Cardiac fibroblast (primary cell): ENCODE measurements around the gene RASAL1.

Experiments used
- DNase-seq, 2 donors: peaks; one replicate each; pipeline versions ENCODE4 v3.0.0 to v3.0.0-alpha.2; 2010; ENCODE audit warnings: low read depth in 2 of 2
- H3K4me3 ChIP-seq, 2 donors: replicated peaks in 1 of 2; 1 replicate in 1 of 2; 2 replicates in 1 of 2; pipeline ENCODE4 v1.5.1; 2011; ENCODE audit warnings: low read depth in 2 of 2, low read length in 2 of 2, mild to moderate bottlenecking in 2 of 2, moderate library complexity in 1 of 2
- CTCF ChIP-seq: IDR thresholded peaks from one replicate; pipeline ENCODE4 v1.5.1; 2011; ENCODE audit warnings: low read depth, mild to moderate bottlenecking, low read length, inconsistent platforms

The RASAL1 gene

DNA sequence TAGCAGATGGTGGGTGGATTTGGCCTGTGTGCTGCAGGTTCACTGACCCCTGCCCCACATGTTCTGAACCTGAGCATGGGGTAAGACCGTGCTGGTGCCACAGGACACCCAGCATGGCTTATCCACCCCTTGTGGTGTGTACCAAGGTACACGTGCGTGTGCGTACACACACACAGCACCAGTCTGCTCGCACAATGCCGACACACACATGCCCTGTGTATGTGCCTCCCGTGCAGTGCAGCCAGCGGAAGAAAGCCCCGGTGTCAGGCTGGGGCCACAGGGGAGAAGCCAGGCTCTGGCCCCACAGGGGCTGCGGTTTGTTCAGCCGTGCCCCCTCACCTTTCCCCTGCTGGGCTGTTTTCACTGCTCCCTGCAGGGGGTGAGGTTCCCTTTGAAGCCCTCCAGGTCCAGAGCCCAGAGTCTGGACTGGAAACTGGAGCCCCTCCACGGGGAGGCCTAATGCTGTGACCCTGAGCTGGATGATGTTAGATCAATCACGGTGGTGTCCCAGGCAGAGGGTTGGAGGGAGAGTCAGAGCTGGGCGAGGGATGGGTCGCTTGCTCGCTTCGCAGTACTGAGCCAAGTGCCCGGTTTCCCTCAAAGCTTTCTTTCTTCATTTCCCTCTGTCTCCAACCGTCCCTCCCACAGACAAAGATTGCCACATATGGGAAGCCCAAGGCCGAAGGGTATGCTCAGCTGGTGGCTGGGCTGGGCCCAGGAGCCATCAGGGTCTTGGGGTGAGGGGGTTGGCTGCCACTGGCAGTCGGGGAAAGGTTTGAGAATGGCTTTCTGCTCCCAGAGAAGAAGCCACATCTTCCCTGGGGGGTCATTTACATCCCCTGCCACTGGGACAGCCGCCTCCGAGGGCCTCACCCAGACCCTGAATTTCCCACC is 72.8 kb downstream of the RASAL1 start:
- H3K4me3 ChIP-seq, result no peak overlapping the region
- no peak for DNase-seq
- no peak for TF ChIP-seq CTCF

GRCh38 chr12:113061061-113061694 is 74.4 kb downstream of the RASAL1 start:
- no peak for DNase-seq
- TF ChIP-seq CTCF, result no peak
- H3K4me3 ChIP-seq, result no peak overlapping the region

GRCh38 chr12:113060336-113060960 is 75.1 kb downstream of the RASAL1 start:
- no peak for DNase-seq
- no peak overlapping the region for H3K4me3 ChIP-seq
- no peak for TF ChIP-seq CTCF

DNA sequence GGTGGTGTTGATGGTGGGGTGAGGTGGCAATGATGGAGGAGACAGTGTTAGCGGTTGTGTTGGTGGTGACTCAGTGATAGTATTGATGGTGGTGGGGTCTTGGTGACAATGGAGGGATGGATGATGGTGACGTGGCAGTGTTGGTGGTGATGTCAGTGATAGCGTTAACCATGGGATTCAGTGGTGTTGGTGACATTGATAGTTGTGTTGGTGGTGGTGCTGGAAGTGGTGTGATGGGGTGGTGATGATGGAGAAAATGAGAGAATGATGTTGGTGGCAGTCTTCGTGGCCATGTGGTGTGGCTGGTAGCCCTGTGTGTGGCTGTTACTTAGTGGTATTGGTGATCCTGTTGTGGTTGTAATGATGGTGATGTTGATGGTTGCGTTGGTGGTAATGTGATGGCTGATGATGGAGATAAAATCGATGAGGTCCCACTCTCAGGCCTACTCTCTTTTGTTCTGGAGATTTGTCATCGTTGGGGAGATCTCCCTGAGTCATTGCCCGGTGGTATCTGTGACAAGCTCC is 76.4 kb downstream of the RASAL1 start:
- no peak overlapping the region for H3K4me3 ChIP-seq
- no peak for TF ChIP-seq CTCF
- no peak for DNase-seq

GRCh38 chr12:113058553-113058952 is 77.0 kb downstream of the RASAL1 start:
- TF ChIP-seq CTCF, result no peak
- DNase-seq, result no peak
- no peak overlapping the region for H3K4me3 ChIP-seq

DNA sequence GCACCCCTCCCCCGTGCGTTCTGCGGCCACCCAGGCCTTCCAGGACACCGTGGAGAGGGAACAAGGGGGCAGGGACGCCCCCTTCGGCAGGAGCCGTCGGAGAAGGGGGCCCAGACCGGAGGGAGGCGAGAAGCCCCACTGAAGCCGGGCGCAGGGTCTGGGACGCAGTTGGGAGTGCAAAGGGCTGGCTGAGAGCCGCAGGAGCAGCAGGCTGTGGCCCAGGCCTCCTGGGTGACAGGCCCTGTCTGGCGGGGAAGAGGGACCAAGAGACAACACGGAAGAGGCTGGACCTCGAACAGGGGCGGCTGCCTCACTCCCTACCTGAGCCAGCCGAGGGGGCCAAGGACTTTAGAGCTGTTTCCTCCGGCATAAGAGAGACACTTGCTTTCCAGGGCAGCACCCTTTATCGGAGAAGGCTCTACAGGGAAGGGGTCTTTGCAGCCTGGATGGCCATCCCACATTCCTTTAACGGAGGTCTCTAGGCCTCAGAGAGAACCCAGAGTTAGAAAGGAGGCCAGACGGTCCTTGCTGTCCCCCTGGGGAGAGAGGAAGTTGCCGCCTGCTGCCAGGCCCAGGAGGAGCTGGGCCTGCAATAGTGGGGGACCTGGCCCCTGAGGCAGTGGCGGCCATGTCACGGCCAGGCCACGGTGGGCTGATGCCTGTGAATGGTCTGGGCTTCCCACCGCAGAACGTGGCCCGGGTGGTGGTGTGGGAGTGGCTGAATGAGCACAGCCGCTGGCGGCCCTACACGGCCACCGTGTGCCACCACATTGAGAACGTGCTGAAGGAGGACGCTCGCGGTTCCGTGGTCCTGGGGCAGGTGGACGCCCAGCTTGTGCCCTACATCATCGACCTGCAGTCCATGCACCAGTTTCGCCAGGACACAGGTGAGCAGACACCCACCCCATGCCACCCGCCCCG is 77.7 kb downstream of the RASAL1 start:
- TF ChIP-seq CTCF, result no peak
- no peak for DNase-seq
- no peak overlapping the region for H3K4me3 ChIP-seq
